H1 (cell line): ENCODE results near the gene NCLN. TPM values are rescaled to one million over a fixed set of nuclear protein-coding genes. Genes with fewer than 3 reads are reported as not detected.

Experiments
- CTCF ChIA-PET: fragments of 300-600 bp; sonication (Branson Sonifier 250); formaldehyde crosslinking; loops from one replicate; lab custom pipeline; 2021; ENCODE audit not compliant: partially characterized antibody; lab: Charles Lee
- POLR2A ChIA-PET: fragments of 300-600 bp; sonication (Branson Sonifier 250); formaldehyde crosslinking; loops from one replicate; lab custom pipeline; 2021; ENCODE audit warnings: inconsistent platforms; ENCODE audit not compliant: partially characterized antibody; lab: Charles Lee
- DNase-seq, 2 experiments: peaks; one replicate each; pipeline versions ENCODE4 v3.0.0 to v3.0.0-alpha.2; 2010 to 2022; ENCODE audit warnings: low spot score in 2 of 2, low read depth in 1 of 2, mixed read lengths in 1 of 2
- FAIRE-seq: peaks from 2 replicates; lab custom pipeline; 2011; peaks lifted over from hg19 to GRCh38; lab: Jason Lieb, UNC
- H2AFZ ChIP-seq: 2 replicates; pipeline ENCODE4 v1.8.1; 2012; ENCODE audit warnings: low read length, inconsistent platforms
- H2AK5ac ChIP-seq: 2 replicates; pipeline ENCODE4 v1.6.1; 2013; ENCODE audit warnings: low read depth, low read length
- H2BK120ac ChIP-seq: replicated peaks from 2 replicates; pipeline ENCODE3; 2013; ENCODE audit warnings: low read depth, low read length, inconsistent platforms
- H2BK12ac ChIP-seq: 2 replicates; pipeline ENCODE4 v1.6.1; 2013; ENCODE audit warnings: low read depth, low read length
- H2BK15ac ChIP-seq: 2 replicates; pipeline ENCODE4 v1.6.1; 2013; ENCODE audit warnings: low read length
- H2BK20ac ChIP-seq: 2 replicates; pipeline ENCODE4 v1.6.1; 2013; ENCODE audit warnings: low read length
- H2BK5ac ChIP-seq: 2 replicates; pipeline ENCODE4 v1.6.1; 2013; ENCODE audit warnings: low read depth, low read length
- H3K14ac ChIP-seq: 2 replicates; pipeline ENCODE4 v1.6.1; 2013; ENCODE audit warnings: inconsistent platforms; ENCODE audit not compliant: insufficient read length
- H3K18ac ChIP-seq: 2 replicates; pipeline ENCODE4 v1.6.1; 2013; ENCODE audit warnings: low read length; ENCODE audit errors: extremely low read depth
- H3K23ac ChIP-seq: 2 replicates; pipeline ENCODE4 v1.6.1; 2013; ENCODE audit warnings: inconsistent platforms; ENCODE audit not compliant: insufficient read length
- H3K23me2 ChIP-seq: 2 replicates; pipeline ENCODE4 v1.6.1; 2013; ENCODE audit warnings: low read depth, low read length
- H3K27ac ChIP-seq: 2 replicates; pipeline ENCODE4 v1.6.1; 2011; ENCODE audit warnings: low read depth, low read length, inconsistent platforms
- H3K27me3 ChIP-seq, 4 experiments: replicated peaks in 1 of 4; 1 replicate in 1 of 4; 2 replicates in 3 of 4; pipeline versions ENCODE4 v1.6.1 to v1.8.1; 2011 to 2013; ENCODE audit warnings: low read length in 3 of 4, mild to moderate bottlenecking in 3 of 4, inconsistent platforms in 2 of 4, mixed read lengths in 2 of 4, moderate library complexity in 1 of 4; ENCODE audit not compliant: control insufficient read depth in 3 of 4, insufficient read depth in 3 of 4; ENCODE audit errors: extremely low read depth in 1 of 4
- H3K36me3 ChIP-seq, 4 experiments: 2 replicates each; pipeline versions ENCODE4 v1.6.1 to v1.8.1; 2011 to 2013; ENCODE audit warnings: mild to moderate bottlenecking in 4 of 4, low read length in 3 of 4, moderate library complexity in 2 of 4, control low read depth in 1 of 4, inconsistent platforms in 1 of 4; ENCODE audit not compliant: insufficient read depth in 4 of 4, control insufficient read depth in 2 of 4
- H3K4ac ChIP-seq: replicated peaks from 2 replicates; pipeline ENCODE3; 2013; ENCODE audit warnings: low read length, low read depth, mixed read lengths, inconsistent platforms; ENCODE audit not compliant: insufficient read length
- H3K4me1 ChIP-seq, 4 experiments: replicated peaks in 1 of 4; 1 replicate in 1 of 4; 2 replicates in 3 of 4; pipeline versions ENCODE4 v1.6.1 to v1.8.1; 2011 to 2013; ENCODE audit warnings: low read length in 3 of 4, inconsistent platforms in 2 of 4, mixed read lengths in 1 of 4; ENCODE audit not compliant: insufficient read depth in 4 of 4, control insufficient read depth in 3 of 4
- H3K4me2 ChIP-seq, 2 experiments: 2 replicates each; pipeline versions ENCODE4 v1.6.1 to v1.8.1; 2011 to 2013; ENCODE audit warnings: low read depth in 2 of 2, low read length in 2 of 2, control low read depth in 1 of 2, inconsistent platforms in 1 of 2, mild to moderate bottlenecking in 1 of 2; ENCODE audit not compliant: insufficient read depth in 1 of 2
- H3K4me3 ChIP-seq, 4 experiments: fragments of 200-600, 300-600 bp in 1 of 4; sonication (generic), shearing (Covaris generic), sonication (Bioruptor Twin) in 1 of 4; 2 replicates each; pipeline versions ENCODE4 v1.5.1 to v1.8.1; 2011 to 2016; ENCODE audit warnings: low read length in 4 of 4, low read depth in 3 of 4, control low read depth in 2 of 4, inconsistent platforms in 2 of 4, mild to moderate bottlenecking in 2 of 4, mixed read lengths in 1 of 4, moderate library complexity in 1 of 4; ENCODE audit not compliant: insufficient read depth in 2 of 4; ENCODE audit errors: extremely low read depth in 1 of 4
- H3K56ac ChIP-seq: replicated peaks from 2 replicates; pipeline ENCODE3; 2013; ENCODE audit warnings: low read depth, mild to moderate bottlenecking, mixed read lengths, low read length, inconsistent platforms; ENCODE audit not compliant: insufficient read length
- H3K79me1 ChIP-seq: 2 replicates; pipeline ENCODE4 v1.6.1; 2013; ENCODE audit warnings: low read depth, low read length, control low read depth
- H3K79me2 ChIP-seq, 2 experiments: 2 replicates each; pipeline versions ENCODE4 v1.6.1 to v1.8.1; 2012 to 2013; ENCODE audit warnings: low read length in 2 of 2, mild to moderate bottlenecking in 2 of 2, inconsistent platforms in 1 of 2; ENCODE audit not compliant: insufficient read depth in 2 of 2, control insufficient read depth in 1 of 2
- H3K9ac ChIP-seq, 4 experiments: replicated peaks in 1 of 4; 1 replicate in 1 of 4; 2 replicates in 3 of 4; pipeline versions ENCODE4 v1.6.1 to v1.8.1; 2011 to 2013; ENCODE audit warnings: low read depth in 3 of 4, low read length in 3 of 4, control low read depth in 2 of 4, mild to moderate bottlenecking in 2 of 4, moderate library complexity in 2 of 4, inconsistent platforms in 1 of 4; ENCODE audit errors: extremely low read depth in 1 of 4
- H3K9me3 ChIP-seq, 2 experiments: 2 replicates each; pipeline versions ENCODE4 v1.6.1 to v1.8.1; 2012 to 2013; ENCODE audit warnings: mild to moderate bottlenecking in 2 of 2, moderate library complexity in 2 of 2, control low read depth in 1 of 2, inconsistent platforms in 1 of 2, low read depth in 1 of 2, low read length in 1 of 2, mixed read lengths in 1 of 2; ENCODE audit not compliant: insufficient read depth in 2 of 2
- H4K20me1 ChIP-seq, 2 experiments: replicated peaks in 1 of 2; 2 replicates each; pipeline versions ENCODE3 to v1.8.1; 2011 to 2013; ENCODE audit warnings: inconsistent platforms in 2 of 2, low read length in 2 of 2, mild to moderate bottlenecking in 1 of 2; ENCODE audit not compliant: insufficient read depth in 2 of 2, control insufficient read depth in 1 of 2
- H4K5ac ChIP-seq: 2 replicates; pipeline ENCODE4 v1.6.1; 2013; ENCODE audit warnings: low read length, low read depth, mixed read lengths, inconsistent platforms; ENCODE audit not compliant: insufficient read length
- H4K8ac ChIP-seq: 2 replicates; pipeline ENCODE4 v1.8.0; 2013; ENCODE audit warnings: mild to moderate bottlenecking, moderate library complexity, low read length, inconsistent platforms; ENCODE audit not compliant: insufficient read depth; ENCODE audit errors: extremely low read depth
- H4K91ac ChIP-seq: replicated peaks from 2 replicates; pipeline ENCODE3; 2013; ENCODE audit warnings: low read length, mixed read lengths, inconsistent platforms; ENCODE audit not compliant: insufficient read length
- KDM1A ChIP-seq: fragments of 200-600, 300-600 bp; sonication (generic); IDR thresholded peaks from 2 replicates; pipeline ENCODE4 v1.7.1; 2016; ENCODE audit warnings: mild to moderate bottlenecking, low read length, borderline replicate concordance
- TBP ChIP-seq: IDR thresholded peaks from 2 replicates; pipeline ENCODE4 v1.6.1; 2011; ENCODE audit warnings: low read depth, low read length, improper control_type of control experiment
- WGBS, 2 experiments: shearing (Covaris generic) in 1 of 2; methylation state at CpG; one replicate each; pipeline versions ENCODE4 v1.1.6 to v1.1.7; 2013 to 2015; ENCODE audit warnings: low lambda C conversion rate in 2 of 2, mixed read lengths in 2 of 2, inconsistent platforms in 1 of 2, low coverage in 1 of 2, missing lambda C conversion rate in 1 of 2; ENCODE audit not compliant: insufficient replicate concordance in 2 of 2, insufficient coverage in 1 of 2, insufficient read length in 1 of 2; ENCODE audit errors: extremely low coverage in 1 of 2, missing lambda C conversion rate in 1 of 2; 5-methylcytosine and 5-hydroxymethylcytosine counted together
- polyA plus RNA-seq, 7 experiments: library from polyadenylated mRNA; depleted of rRNA in 3 of 7; stranded (reverse) in 5 of 7; unstranded in 2 of 7; fragments of >200 nt in 5 of 7; fragments of 200-250 nt in 2 of 7; gene quantifications; 1 replicate in 5 of 7; 2 replicates in 1 of 7; 4 replicates in 1 of 7; pipeline versions ENCODE4 v1.2.1 to v1.2.3, GENCODE V29; 2011 to 2013; ENCODE audit warnings: missing spikeins in 2 of 7, mixed read lengths in 2 of 7
- total RNA-seq: library from RNA; stranded (reverse); fragmentation: NEBNext Ultra II Directional; extraction: Animal tissue kit (Norgen Biotek cat#: 25700); gene quantifications from 2 replicates; pipeline ENCODE4 v1.2.1, GENCODE V29; 2021

NCLN gene
- total and polyA plus RNA-seq, 2 of the 8 experiments (the other 6 are each of a cell fraction or from before 2014, with no cell fraction given) = 89.2 to 103 TPM

DNA sequence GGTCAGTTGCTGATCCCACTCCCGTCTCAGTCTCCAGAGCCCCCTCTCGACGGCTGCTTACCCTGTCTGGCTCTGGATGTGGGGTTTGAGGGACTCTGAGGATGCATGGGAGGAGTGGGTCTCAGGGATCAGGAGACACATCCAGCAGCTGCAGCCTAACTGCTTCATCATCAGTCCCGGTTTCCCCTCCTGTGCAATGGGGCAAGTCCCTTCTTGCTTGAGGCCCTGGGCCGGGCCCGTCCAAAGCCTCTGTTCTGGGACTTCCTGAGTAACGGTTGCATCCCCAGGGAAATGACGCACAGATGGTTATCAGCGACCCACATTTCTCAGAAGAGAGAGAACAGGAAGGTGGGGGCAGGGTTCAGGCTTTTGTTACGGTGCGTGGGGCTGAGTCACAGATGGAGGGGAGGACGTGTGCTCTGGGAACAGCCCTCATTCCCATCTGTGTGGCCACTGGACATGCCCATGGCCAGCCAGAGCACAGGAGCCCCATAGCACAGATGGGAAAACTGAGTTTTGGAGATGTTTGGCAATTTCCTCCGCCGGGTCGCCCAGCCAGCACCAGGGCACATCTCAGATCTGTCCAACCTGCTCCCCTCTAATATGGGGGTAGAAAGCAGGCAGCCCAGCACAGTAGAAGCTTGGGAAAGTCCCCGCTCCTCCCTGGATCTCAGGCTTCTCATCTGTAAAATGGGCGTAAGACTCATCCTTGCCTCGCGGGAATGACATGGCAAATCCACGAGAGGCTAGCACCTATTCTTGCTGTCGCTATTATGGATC, 30.6 kb upstream of the NCLN start:
- peaks cover 0 to 6% (median 0%) of the 10 kb centered on the region in 4 experiments; a peak in 2 of 7 replicates for H3K4me1 ChIP-seq
- ChIA-PET CTCF (interaction anchor here (1.5 to 1.6 kb wide), 2 partner anchors 9 to 29 kb away, joined by 5 to 7 read pairs; no protein-coding TSS in a partner anchor), POLR2A (no interaction called here)
- H2BK5ac ChIP-seq = 0 out of 2 replicates have a peak overlapping the region, but pooled peaks have one; percentile 5
- no peak overlapping the region for H4K5ac ChIP-seq
- no peak overlapping the region for H2BK15ac ChIP-seq
- DNase-seq = no peak
- H2BK20ac ChIP-seq = no peak overlapping the region
- no peak overlapping the region for H3K14ac ChIP-seq
- H3K4me2 ChIP-seq = no peak overlapping the region
- peaks cover 0 to 11% of the 10 kb centered on the region in 2 experiments for H4K20me1 ChIP-seq
- H2AFZ ChIP-seq = no peak overlapping the region
- TF ChIP-seq KDM1A = peak; percentile 62; the same call in 1 of the 2 replicates
- no peak for TF ChIP-seq TBP
- no peaks in the 10 kb centered on the region for H3K79me2 ChIP-seq
- H3K79me1 ChIP-seq = no peaks in the 10 kb centered on the region; the same call in 1 of the 2 replicates
- H3K36me3 ChIP-seq = no peaks in the 10 kb centered on the region; a peak in 1 of 8 replicates
- no peak overlapping the region for H2AK5ac ChIP-seq
- H3K9me3 ChIP-seq = no peaks in the 10 kb centered on the region
- no peak overlapping the region for H3K4ac ChIP-seq
- 89% methylated on average over 21 of the region's 21 CpGs; no CpG with 5 or more reads in 1 of the 2 experiments for WGBS, 2 experiments
- no peak overlapping the region for H3K56ac ChIP-seq
- no peak overlapping the region for H2BK12ac ChIP-seq
- H2BK120ac ChIP-seq = no peak overlapping the region
- no peaks in the 10 kb centered on the region; a peak in 1 of 7 replicates for H3K27me3 ChIP-seq
- H3K27ac ChIP-seq = no peak overlapping the region
- no peak for FAIRE-seq
- no peak overlapping the region for H3K23ac ChIP-seq
- H3K18ac ChIP-seq = no peak overlapping the region
- no peak overlapping the region for H3K9ac ChIP-seq
- no peak overlapping the region for H3K4me3 ChIP-seq
- no peak overlapping the region for H4K8ac ChIP-seq
- H4K91ac ChIP-seq = no peak overlapping the region
- H3K23me2 ChIP-seq = peaks cover 15% of the 10 kb centered on the region; the same call in 1 of the 2 replicates
